ENCODE data around the gene EVI5.
"Not testable (repeated sequence)": the region's sequence is repeated elsewhere in the genome, so short reads cannot be mapped to it uniquely, and the experiment has no call there.

- TF ChIP-seq, protein P1, sequence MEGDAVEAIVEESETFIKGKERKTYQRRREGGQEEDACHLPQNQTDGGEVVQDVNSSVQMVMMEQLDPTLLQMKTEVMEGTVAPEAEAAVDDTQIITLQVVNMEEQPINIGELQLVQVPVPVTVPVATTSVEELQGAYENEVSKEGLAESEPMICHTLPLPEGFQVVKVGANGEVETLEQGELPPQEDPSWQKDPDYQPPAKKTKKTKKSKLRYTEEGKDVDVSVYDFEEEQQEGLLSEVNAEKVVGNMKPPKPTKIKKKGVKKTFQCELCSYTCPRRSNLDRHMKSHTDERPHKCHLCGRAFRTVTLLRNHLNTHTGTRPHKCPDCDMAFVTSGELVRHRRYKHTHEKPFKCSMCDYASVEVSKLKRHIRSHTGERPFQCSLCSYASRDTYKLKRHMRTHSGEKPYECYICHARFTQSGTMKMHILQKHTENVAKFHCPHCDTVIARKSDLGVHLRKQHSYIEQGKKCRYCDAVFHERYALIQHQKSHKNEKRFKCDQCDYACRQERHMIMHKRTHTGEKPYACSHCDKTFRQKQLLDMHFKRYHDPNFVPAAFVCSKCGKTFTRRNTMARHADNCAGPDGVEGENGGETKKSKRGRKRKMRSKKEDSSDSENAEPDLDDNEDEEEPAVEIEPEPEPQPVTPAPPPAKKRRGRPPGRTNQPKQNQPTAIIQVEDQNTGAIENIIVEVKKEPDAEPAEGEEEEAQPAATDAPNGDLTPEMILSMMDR (IDR thresholded peaks at IDR 0.05): not testable (repeated sequence)
- TF ChIP-seq POLR2A (IDR thresholded peaks at IDR 0.05): not testable (repeated sequence)
Observed at GRCh38 chr1:92635203-92635602, 149.7 kb downstream of the EVI5 start.
